Activated naive CD8-positive, alpha-beta T cell treated with anti-CD3 and anti-CD28 coated beads, Interleukin-2, amount 50 U/mL, for 16 hours (primary cell): ENCODE measurements around the gene BRCA1.
"Not testable (repeated sequence)": the region's sequence is repeated elsewhere in the genome, so short reads cannot be mapped to it uniquely, and the experiment has no call there.

Experiments used
- DNase-seq: peaks from one replicate; pipeline ENCODE4 v3.0.0-alpha.2; 2020; ENCODE audit warnings: low read depth, low spot score

Gene BRCA1

DNA sequence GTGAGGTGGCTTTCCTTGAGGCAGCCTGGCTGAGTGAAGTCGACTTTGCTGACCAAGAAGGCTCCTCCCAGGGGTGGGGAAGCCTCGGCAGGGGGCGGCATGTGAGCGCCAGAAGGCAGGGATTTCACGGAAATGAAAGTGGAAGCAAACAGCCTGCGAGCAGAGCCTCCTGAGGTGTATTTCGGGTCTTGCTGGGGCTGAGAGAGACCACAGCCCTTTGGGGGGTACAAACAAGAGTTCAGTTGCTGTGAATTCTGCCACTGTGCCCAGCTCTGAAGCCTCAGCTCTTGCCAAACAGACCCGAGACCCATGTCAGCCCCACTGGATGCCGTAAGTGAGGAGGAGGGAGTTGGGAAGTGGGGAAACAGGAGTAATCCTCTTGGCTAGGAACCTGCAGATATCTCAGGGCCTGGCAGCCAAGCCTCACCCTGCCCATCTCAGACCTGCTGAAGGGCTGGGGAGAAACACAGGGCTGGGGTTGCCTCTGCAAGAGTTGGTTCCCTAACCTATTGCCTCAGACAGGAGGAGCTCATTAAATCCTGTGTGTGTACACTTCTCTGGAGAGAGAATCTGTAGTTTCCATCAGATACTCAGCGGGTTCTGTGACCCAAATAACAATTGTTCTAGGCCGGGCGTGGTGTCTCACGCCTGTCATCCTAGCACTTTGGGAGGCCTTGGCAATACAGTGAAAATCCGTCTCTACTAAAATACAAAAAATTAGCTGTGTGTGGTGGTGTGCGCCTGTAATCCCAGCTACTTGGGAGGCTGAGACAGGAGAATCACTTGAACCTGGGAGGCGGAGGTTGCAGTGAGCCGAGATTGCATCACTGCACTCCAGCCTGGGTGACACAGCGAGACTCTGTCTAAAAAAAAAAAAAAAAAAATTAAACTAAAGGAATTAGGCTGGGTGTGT lies 118.3 kb downstream of the BRCA1 start, which contains the start of gene IFI35:
Gene IFI35 (plus strand): TSS at position 146 of the 913 bp plus-strand sequence. CDS start 164 bp downstream, at position 310.
- peak; percentile 76 for DNase-seq

DNA sequence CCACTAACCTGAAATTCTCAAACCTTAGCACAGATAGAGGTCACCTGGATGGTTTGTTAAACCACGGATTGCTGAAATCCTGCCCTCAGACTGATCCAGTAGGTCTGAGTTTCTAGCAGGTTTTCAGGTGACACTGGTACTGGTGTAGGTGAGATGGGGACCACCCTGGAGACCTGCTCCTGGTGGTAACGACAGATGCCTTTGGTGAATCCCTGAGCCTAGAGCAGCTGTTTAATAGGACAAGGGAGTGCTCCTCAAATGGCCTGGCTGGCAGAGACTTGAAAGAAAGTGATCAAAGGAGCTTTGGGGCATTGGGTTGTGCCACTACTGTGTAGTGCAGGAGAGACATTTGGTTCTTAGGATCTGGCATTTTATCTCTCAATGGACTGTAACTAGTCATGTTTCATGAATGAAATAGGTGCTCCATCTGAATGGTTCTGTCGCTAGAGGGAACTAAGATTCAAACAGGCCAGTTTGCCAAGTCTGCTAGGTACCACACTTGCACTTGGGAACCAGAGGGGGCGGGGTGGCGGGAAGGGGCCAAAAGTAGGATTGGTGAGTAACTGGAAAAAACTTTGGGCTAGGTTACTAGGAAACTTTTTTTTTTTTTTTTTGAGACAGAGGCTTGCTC lies 121.5 kb downstream of the BRCA1 start:
- no peak for DNase-seq

DNA sequence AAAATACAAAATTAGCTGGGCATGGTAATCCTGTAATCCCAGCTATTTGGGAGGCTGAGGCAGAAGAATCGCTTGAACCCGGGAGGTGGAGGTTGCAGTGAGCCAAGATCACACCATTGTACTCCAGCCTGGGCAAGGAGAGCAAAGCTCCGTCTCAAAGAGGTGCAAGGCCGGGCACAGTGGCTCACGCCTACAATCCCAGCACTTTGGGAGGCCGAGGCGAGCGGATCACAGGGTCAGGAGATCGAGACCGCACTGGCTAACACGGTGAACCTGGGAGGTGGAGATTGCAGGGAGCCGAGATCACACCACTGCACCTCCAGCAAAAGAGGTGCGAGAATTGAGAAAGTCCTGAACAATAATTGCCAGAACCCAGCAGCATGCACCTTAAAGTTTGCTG lies 124.3 kb downstream of the BRCA1 start:
- DNase-seq: not testable (repeated sequence)

DNA sequence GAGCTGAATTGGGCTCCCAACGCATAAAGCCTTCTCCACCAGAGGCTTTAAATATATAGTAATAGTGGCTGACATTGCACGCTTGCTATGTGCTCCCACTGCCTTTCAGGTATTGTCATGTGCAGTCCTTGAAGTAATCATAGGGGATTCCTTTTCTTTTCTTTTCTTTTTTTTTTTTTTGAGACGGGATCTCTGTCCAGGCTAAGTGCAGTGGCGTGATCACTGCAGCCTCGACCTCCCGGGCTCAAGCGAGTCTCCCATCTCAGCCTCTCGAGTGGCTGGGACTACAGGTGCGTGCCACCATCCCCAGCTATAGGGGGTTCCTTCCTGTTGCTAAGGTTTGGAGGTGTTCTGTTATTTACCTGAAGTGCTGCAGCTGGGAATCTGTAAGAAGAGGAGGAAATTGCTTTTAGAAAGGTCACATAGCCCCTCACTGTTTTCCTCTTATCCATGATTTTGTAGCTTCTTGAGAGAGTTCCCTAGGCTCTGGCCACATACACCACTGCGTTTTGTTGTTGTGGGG lies 126.1 kb downstream of the BRCA1 start:
- no peak for DNase-seq

DNA sequence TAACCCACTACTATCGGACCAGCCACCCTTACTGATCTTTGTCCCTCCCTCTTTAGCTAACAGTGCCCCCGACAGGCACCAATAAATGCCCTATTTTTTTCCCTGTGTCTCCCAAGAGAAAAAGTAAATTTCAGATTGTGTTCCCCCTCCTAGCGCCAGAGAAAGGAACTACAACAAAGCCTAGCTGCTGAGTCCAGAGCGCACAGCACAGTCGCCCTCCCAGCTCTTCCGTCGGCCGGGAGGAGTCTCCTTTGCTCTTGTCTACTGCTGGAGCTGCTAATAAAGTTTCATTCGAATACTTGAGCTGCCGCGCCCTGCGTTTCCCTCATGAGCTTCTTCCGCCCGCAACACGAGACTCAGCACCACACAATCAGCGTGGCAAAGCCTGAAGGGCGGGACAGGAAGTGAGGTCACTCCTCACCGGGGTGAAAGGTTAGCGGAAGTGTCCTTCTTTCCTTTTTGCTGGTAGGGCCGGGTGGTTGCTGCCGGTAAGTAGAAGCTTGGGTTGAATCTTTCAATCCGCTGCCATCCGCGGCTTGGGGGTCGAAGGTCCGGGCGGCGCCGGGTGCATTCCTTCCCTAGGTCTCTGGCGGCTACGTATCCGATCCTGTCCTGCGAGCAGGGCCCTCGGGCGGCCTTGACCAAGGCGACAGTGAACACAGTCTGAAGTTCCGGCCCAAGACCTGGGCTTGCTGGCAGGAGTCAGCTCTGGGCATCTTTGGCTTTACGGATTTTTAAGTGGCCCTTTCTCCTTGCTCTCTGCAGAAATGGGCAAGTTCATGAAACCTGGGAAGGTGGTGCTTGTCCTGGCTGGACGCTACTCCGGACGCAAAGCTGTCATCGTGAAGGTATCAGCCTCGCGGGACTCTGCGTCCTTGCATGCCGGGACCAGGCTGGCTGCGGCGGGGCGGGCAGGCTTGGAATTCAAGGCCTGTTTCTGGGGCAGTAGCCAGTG lies 126.9 kb downstream of the BRCA1 start, which contains the start of gene RPL27:
Gene RPL27 (plus strand): TSS at position 436 of the 955 bp plus-strand sequence. CDS start 332 bp downstream, at position 768.
- peak; percentile 94 for DNase-seq

DNA sequence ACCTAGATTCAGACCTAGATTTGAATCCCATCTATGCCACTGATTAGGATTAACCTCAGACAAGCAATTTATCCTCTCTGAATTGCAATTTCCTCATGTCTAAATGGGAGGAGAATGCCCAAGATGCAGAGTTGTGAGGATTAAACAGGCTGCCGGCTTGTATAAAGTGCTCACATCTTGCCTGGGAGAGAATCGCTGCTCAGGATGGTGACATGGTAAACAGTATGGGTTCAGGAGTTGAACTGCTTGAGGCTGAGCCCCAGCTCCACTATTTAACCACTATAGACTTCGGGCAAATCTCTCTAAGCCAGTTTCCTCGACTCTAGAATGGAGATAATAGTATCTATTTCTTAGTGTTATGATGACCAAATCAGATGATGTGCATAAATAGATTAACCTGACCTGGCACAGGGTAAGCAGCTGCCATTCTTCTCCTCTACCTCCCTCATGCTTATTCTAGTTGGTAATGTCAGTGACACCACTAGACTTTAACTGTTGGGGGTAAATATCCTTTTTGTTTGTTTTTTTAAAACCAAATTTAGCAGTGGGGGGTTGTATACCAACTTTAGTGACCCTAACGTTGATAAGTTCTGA lies 127.7 kb downstream of the BRCA1 start:
- DNase-seq: no peak
